Thoracic aorta (tissue), 2 donors: ENCODE data around the gene GPD1. TPM values are rescaled to one million over a fixed set of nuclear protein-coding genes. Genes with fewer than 3 reads are reported as not detected.

ENCODE experiments used
- ATAC-seq: fragments of 150-250 bp; one replicate; pipeline ENCODE4 v1.8.0; 2017; ENCODE audit warnings: low read depth; ENCODE audit not compliant: insufficient number of reproducible peaks, low FRiP score
- DNase-seq: peaks from one replicate; pipeline ENCODE4 v3.0.0-alpha.2; 2020; ENCODE audit warnings: low spot score
- H3K27ac ChIP-seq, 2 donors: fragments of 200-600 bp; sonication (generic); 1 replicate in 1 of 2; 2 replicates in 1 of 2; pipeline ENCODE4 v1.5.1; 2016; ENCODE audit warnings: mild to moderate bottlenecking in 2 of 2, moderate library complexity in 2 of 2
- H3K27me3 ChIP-seq: fragments of 200-600 bp; sonication (generic); replicated peaks from 2 replicates; pipeline ENCODE4 v1.6.0; 2016; ENCODE audit warnings: mild to moderate bottlenecking; ENCODE audit not compliant: insufficient read depth
- H3K36me3 ChIP-seq: fragments of 200-600 bp; sonication (generic); one replicate; pipeline ENCODE4 v1.5.1; 2016
- H3K4me1 ChIP-seq, 2 donors: fragments of 200-600 bp; sonication (generic); 1 replicate in 1 of 2; 2 replicates in 1 of 2; pipeline versions ENCODE4 v1.5.1 to v1.6.0; 2016; ENCODE audit warnings: low read depth in 2 of 2, mild to moderate bottlenecking in 1 of 2; ENCODE audit not compliant: control insufficient read depth in 1 of 2
- H3K4me3 ChIP-seq: fragments of 200-600 bp; sonication (generic); 2 replicates; pipeline ENCODE4 v1.5.1; 2016; ENCODE audit warnings: mild to moderate bottlenecking
- H3K9me3 ChIP-seq: fragments of 200-600 bp; sonication (generic); 2 replicates; pipeline ENCODE4 v1.5.1; 2016
- total RNA-seq, 2 donors: library from RNA; depleted of rRNA; stranded (reverse); fragments of >200 nt; gene quantifications; one replicate each; pipeline versions ENCODE4 v1.1.0 to v1.2.3, GENCODE V29; 2016
- TF ChIP-seq, protein P1 (sequence below): fragments of 200-600 bp; sonication (generic); IDR thresholded peaks from one replicate; pipeline ENCODE4 v1.5.1; 2019; ENCODE audit warnings: antibody characterized with exemption

Gene GPD1
- total RNA-seq, 2 donors from 2014 or later = 4.2 to 5.0 TPM

DNA sequence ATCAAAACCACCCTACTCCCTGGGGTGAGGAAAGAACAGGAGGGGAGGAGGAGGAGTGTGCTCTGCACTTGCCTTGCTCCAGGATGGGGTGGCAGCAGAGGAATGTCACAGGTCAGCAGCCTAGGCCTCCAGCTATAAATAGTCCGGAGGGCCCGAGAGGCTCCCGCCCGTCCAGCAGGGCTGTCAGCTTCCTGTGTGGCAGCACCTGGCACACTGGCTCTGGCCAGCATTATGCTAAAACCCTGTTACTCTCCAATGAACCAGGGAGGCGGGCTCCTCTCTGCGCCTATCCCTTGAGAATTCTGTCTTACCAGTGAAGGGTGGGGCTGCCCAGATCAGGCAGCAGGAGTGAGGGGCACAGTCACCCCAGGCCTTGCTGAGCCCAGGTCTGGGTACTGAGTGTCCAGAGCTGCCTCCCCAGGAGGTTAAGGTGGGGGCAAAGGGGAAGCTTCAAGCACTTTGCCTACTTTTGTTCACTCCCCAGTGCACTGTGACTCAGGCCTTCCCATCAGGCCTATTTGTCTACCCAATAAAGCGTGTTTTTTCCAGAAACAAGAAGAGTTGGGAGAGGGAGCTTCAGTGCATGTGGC is 7.0 kb downstream of the GPD1 start:
- peak; percentile 38 for DNase-seq
- peak; percentile 36 for ATAC-seq
- Histone ChIP-seq H3K9me3 (no peaks in the 10 kb centered on the region), H3K4me1 (peaks cover 38 to 42% of the 10 kb centered on the region in 2 donors), H3K4me3 (peak overlapping the region; percentile 59), H3K27me3 (no peaks in the 10 kb centered on the region), H3K27ac (peak overlapping the region; percentile 96 to 99), H3K36me3 (no peaks in the 10 kb centered on the region)
- TF ChIP-seq, protein P1, sequence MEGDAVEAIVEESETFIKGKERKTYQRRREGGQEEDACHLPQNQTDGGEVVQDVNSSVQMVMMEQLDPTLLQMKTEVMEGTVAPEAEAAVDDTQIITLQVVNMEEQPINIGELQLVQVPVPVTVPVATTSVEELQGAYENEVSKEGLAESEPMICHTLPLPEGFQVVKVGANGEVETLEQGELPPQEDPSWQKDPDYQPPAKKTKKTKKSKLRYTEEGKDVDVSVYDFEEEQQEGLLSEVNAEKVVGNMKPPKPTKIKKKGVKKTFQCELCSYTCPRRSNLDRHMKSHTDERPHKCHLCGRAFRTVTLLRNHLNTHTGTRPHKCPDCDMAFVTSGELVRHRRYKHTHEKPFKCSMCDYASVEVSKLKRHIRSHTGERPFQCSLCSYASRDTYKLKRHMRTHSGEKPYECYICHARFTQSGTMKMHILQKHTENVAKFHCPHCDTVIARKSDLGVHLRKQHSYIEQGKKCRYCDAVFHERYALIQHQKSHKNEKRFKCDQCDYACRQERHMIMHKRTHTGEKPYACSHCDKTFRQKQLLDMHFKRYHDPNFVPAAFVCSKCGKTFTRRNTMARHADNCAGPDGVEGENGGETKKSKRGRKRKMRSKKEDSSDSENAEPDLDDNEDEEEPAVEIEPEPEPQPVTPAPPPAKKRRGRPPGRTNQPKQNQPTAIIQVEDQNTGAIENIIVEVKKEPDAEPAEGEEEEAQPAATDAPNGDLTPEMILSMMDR = no peak

DNA sequence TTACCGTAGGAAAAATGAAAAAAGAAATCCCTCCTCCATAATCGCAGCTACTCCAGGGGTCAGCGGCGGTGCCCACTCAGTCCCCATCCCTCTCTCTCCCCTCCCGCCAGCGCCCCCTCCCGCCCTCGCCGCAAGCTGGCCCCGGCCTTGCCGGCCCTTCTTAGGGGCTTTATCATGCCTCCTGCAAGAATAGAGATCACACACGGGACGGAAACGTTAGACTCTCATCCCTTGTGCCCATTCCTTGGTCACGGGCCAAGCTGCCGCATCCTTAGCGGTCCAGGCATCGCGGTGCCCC is 7.5 kb downstream of the GPD1 start:
- DNase-seq (no peak), ATAC-seq (no peak)
- H3K27me3 ChIP-seq = no peaks in the 10 kb centered on the region
- H3K9me3 ChIP-seq = no peaks in the 10 kb centered on the region
- H3K36me3 ChIP-seq = no peaks in the 10 kb centered on the region
- peaks cover 41 to 42% of the 10 kb centered on the region in 2 donors for H3K4me1 ChIP-seq
- TF ChIP-seq, protein P1 = no peak
- peak overlapping the region; percentile 96 to 99 for H3K27ac ChIP-seq
- peak overlapping the region; percentile 59 for H3K4me3 ChIP-seq

DNA sequence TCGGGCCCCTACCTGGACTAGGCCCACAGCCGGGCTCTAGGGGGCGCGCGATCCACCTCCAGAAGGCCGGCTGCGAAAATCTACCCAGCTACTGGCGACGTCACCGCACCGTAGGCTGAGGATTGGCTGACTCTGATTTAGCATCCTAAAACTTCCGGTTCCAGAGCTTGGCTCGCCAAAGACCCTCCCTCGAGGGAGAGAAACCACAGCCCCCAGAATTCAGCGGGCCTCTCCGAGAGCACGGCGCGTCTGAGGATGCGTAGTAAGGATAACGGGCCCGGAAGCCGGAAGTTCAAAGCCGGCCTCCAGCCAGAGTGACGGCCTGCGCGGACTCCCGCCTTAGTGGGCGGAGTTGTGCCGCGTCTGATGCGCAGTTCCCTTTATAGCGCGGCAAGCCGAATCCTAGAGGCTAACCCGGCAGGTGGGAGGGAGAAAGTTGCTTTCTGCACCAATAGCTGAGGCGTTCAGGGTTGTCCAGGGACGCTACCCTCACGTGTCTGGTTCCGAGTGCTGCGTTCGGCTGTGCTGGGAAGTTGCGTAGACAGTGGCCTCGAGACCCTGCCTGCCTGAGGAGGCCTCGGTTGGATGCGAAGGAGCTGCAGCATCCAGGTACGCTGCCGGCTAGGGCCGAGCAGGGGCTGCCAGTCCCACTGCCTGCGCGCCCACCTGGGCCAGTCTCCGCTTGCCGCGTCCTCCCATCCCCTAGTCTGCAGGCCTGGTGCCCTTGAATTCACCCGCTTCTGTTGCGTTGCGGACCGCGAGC is 8.1 kb downstream of the GPD1 start, which contains the start of gene COX14:
Gene COX14, plus strand, starts transcription at position 544 of the 763 bp plus-strand sequence. CDS start 7,808 bp downstream, outside the sequence.
- no peaks in the 10 kb centered on the region for H3K27me3 ChIP-seq
- H3K27ac ChIP-seq = peak within 1 kb of the TSS; percentile 96 to 99
- no peaks in the 10 kb centered on the region for H3K9me3 ChIP-seq
- H3K36me3 ChIP-seq = no peaks in the 10 kb centered on the region
- H3K4me1 ChIP-seq = peaks cover 43 to 44% of the 10 kb centered on the region in 2 donors
- TF ChIP-seq, protein P1 = peak; percentile 79
- peak; percentile 95 for ATAC-seq
- DNase-seq = peak; percentile 95
- peak within 1 kb of the TSS; percentile 74 for H3K4me3 ChIP-seq

DNA sequence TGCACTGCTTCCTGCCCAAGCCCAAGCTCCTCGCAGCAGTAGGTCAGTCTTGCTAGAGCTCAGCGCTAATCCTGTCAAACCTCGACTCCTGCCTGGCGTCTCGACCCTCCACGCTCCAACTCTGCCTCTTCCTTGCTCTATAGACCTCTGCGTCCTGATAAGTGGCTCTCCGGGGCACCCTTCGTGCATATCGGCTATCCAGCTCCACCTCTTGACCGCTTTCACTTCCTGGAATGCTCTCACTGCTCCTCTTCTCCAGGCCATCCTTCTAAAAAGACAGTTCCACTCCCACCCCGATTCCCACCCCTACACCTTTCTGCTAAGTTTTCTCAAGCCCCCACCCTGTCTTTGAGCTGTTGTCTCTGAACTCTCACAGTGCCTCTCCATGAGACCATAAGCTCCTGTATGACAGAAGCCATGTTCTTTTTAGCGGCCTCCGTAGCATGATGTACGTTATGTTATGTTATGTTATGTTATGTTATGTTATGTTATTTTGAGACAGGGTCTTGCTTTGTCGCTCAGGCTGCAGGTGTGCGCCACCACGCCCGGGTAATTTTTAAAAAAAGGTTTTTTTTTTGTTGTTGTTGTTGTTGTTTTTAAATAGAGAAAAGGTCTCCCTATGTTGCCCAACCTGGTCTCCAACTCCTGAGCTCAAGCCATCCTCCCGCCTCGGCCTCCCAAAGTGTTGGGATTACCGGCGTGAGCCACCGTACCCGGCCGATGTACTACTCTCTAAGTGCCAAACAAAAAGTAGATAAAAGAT is 8.8 kb downstream of the GPD1 start:
- H3K27me3 ChIP-seq = no peaks in the 10 kb centered on the region
- no peak for DNase-seq
- ATAC-seq = no peak
- peaks cover 50 to 52% of the 10 kb centered on the region in 2 donors for H3K4me1 ChIP-seq
- no peaks in the 10 kb centered on the region for H3K9me3 ChIP-seq
- H3K4me3 ChIP-seq = peak overlapping the region; percentile 74
- TF ChIP-seq, protein P1 = no peak
- H3K27ac ChIP-seq = peak overlapping the region; percentile 94 to 96
- no peaks in the 10 kb centered on the region for H3K36me3 ChIP-seq
